GM06990 (cell line): ENCODE data around the gene ABHD12.

ENCODE experiments used
- DNase-seq: peaks from one replicate; pipeline ENCODE4 v3.0.0-alpha.2; 2011; ENCODE audit not compliant: insufficient read length; ENCODE audit errors: extremely low read depth
- H3K27me3 ChIP-seq: replicated peaks from 2 replicates; pipeline ENCODE4 v1.6.0; 2011; ENCODE audit warnings: low read length; ENCODE audit not compliant: control insufficient read depth, insufficient read depth
- H3K36me3 ChIP-seq: 2 replicates; pipeline ENCODE4 v1.5.1; 2011; ENCODE audit warnings: low read length; ENCODE audit not compliant: control insufficient read depth, insufficient read depth
- H3K4me3 ChIP-seq: replicated peaks from 2 replicates; pipeline ENCODE4 v1.5.1; 2011; ENCODE audit warnings: low read depth, mild to moderate bottlenecking, control low read depth, low read length
- TF ChIP-seq, protein P1 (sequence below): IDR thresholded peaks from 2 replicates; pipeline ENCODE4 v1.5.1; 2011; ENCODE audit warnings: low read length, control low read depth, mild to moderate bottlenecking, inconsistent platforms; ENCODE audit not compliant: insufficient read depth, poor library complexity, severe bottlenecking

ABHD12 gene

DNA sequence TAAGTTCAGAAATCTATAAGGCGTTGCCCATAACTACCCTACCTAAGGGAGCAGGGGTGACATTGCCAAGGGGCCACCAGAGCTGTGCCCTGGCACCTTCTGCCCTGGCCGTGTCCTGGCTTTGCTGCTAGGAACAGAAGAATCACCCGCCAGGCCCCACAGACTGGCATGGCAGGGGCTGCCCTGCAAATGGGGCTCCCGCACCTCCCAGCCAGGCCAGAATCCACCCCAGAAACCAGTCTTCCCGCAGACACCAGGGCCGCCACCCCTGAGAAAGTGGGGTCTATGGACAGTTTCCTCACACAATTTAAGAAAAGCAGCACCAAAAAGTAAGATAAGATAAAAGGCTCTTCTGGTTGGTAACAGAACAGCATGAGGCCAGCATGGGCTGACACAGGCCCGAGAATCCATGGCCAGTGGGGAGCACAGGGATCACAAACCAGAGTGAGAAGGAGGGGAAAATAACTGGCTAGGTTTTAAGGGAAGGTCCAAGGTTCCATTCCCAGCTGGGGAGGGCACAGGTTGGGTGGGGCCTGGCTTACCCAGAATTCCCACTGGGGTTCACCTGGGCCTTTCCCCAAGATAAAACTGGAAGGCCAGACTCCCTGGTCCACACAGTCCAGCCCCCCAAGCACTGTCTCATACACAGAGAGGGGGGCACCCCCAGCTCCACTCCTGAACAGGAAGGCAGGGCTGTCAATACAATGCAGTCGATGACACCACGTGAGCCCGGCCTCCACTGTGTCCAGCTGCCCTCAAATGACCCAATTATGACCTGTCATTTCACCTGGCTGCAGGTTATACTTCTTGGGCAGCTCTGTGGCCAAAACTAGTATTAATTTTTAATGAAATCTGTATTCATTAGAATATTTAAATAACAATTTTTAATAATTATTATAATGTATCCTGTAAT, 83.4 kb downstream of the ABHD12 start:
- TF ChIP-seq, protein P1, sequence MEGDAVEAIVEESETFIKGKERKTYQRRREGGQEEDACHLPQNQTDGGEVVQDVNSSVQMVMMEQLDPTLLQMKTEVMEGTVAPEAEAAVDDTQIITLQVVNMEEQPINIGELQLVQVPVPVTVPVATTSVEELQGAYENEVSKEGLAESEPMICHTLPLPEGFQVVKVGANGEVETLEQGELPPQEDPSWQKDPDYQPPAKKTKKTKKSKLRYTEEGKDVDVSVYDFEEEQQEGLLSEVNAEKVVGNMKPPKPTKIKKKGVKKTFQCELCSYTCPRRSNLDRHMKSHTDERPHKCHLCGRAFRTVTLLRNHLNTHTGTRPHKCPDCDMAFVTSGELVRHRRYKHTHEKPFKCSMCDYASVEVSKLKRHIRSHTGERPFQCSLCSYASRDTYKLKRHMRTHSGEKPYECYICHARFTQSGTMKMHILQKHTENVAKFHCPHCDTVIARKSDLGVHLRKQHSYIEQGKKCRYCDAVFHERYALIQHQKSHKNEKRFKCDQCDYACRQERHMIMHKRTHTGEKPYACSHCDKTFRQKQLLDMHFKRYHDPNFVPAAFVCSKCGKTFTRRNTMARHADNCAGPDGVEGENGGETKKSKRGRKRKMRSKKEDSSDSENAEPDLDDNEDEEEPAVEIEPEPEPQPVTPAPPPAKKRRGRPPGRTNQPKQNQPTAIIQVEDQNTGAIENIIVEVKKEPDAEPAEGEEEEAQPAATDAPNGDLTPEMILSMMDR = no peak
- H3K36me3 ChIP-seq = peaks cover 6% of the 10 kb centered on the region

GRCh38 chr20:25304025-25304549, 86.5 kb downstream of the ABHD12 start:
- TF ChIP-seq, protein P1 = no peak
- no peaks in the 10 kb centered on the region for H3K27me3 ChIP-seq
- no peak for DNase-seq
- no peak overlapping the region for H3K4me3 ChIP-seq
- peaks cover 8% of the 10 kb centered on the region for H3K36me3 ChIP-seq

More for the DNA sequence above, 83.4 kb downstream of the ABHD12 start:
- Histone ChIP-seq H3K27me3 (no peaks in the 10 kb centered on the region), H3K4me3 (no peak overlapping the region)
- DNase-seq = no peak

DNA sequence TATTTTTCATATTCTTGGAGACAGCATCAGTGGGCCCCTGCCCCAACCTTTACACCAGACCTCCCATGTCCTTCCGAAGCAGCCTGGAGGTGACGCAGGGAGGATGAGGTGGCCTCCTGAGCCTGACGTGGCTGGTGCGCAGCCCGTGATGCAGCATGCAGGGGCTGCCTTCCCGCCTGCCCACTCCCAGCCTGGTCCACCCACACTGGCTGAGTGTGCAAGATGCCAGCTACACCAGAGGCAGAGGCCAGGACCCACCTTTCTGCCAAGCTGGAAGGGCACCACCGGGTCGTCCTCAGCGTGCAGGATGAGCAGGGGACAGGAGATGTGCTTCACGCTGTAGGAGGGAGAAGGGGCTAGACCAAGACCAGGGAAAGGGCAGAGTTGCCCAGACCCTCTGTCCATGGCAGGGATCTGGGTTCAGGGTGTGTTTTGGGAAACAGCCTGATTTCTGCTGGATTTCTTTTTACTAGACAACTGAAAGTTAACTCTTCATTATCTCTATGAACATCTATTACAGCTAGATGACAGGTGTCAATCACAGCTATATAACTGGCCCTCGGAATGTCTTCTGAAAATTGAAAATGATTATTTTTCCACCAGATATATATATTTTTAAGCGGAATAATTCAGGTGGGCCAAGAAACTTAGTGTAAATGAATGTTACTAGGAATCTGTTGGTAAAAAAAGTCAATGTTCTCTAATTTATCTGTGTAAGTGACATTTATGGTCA, 87.2 kb downstream of the ABHD12 start:
- no peak for DNase-seq
- TF ChIP-seq, protein P1 = no peak
- no peak overlapping the region for H3K4me3 ChIP-seq
- H3K27me3 ChIP-seq = no peaks in the 10 kb centered on the region
- peaks cover 5% of the 10 kb centered on the region for H3K36me3 ChIP-seq

- no peaks in the 10 kb centered on the region for H3K27me3 ChIP-seq
- H3K4me3 ChIP-seq = no peak overlapping the region
- no peak for DNase-seq
- peaks cover 5% of the 10 kb centered on the region for H3K36me3 ChIP-seq
- TF ChIP-seq, protein P1 = no peak
Observed at GRCh38 chr20:25302596-25302995, 88.0 kb downstream of the ABHD12 start.

GRCh38 chr20:25301357-25301920, 89.2 kb downstream of the ABHD12 start:
- no peaks in the 10 kb centered on the region for H3K27me3 ChIP-seq
- TF ChIP-seq, protein P1 = no peak
- no peak overlapping the region for H3K4me3 ChIP-seq
- H3K36me3 ChIP-seq = peaks cover 5% of the 10 kb centered on the region
- no peak for DNase-seq
